Left cardiac atrium (tissue), 4 donors: ENCODE data around the gene ALS2CL. TPM values are rescaled to one million over a fixed set of nuclear protein-coding genes. Genes with fewer than 3 reads are reported as not detected.
"Not testable (repeated sequence)": the region's sequence is repeated elsewhere in the genome, so short reads cannot be mapped to it uniquely, and the experiment has no call there.

Source experiments
- ATAC-seq, 2 donors: fragments of 200-7000 bp; cut with Tn5 transposase; one replicate each; pipeline ENCODE4 v1.9.1; 2020; ENCODE audit warnings: mild to moderate bottlenecking in 2 of 2, moderate library complexity in 2 of 2
- DNase-seq: peaks from one replicate; pipeline ENCODE4 v3.0.0-alpha.2; 2020
- intact Hi-C, 2 donors: fragments of 100-400 bp; cut with DNase I; formaldehyde crosslinking; loops; one replicate each; pipeline versions ENCODE4 v1.14.1 to v1.15.1; 2022 to 2023
- long read RNA-seq: library from polyadenylated mRNA; unstranded; transcript quantifications from one replicate; pipeline ENCODE4 v2.0.0, GENCODE V29; 2021
- total RNA-seq, 2 donors: library from RNA; stranded (reverse); fragmentation: NEBNext Ultra II Directional; extraction: Animal tissue kit (Norgen Biotek cat#: 25700); gene quantifications; one replicate each; pipeline ENCODE4 v1.2.1, GENCODE V29; 2021
- donor health status: DM: no; HTN: yes; CAD: no.
- donor health status: DM: no; HTN: yes; CAD: no; lungs with severe emphysema.
- donor health status: DM: yes; HTN: yes; CAD: no.
- donor health status: Dilated cardiomyopathy.

ALS2CL gene
- 10 to 100 TPM; 17.3 to 23.8 TPM for total RNA-seq
- long read RNA-seq, partial matches to known transcripts = 7 of 22 reads
- long read RNA-seq, other reads (novel, unspliced or antisense) = 14 of 22 reads

GRCh38 chr3:46693038-46693891 lies at the start of gene ALS2CL:
TSS of gene ALS2CL (minus strand) at chr3:46693679. CDS start at chr3:46689440, 4,239 bp downstream.
- DNase-seq (peak; percentile 63), ATAC-seq (peak; percentile 69 to 77)
- intact Hi-C loops = no loop called here

- DNase-seq (no peak), ATAC-seq (no peak)
- intact Hi-C loops = no loop called here
Measured at GRCh38 chr3:46742992-46743585, 49.6 kb upstream of the ALS2CL start.

- intact Hi-C loops, ATAC-seq, DNase-seq: not testable (repeated sequence)
Measured at GRCh38 chr3:46739565-46739964, 46.1 kb upstream of the ALS2CL start.

- ATAC-seq (peak in 1 of 2 donors; percentile 36), DNase-seq (no peak)
- intact Hi-C loops = no loop called here
Measured at GRCh38 chr3:46737329-46737731, 43.9 kb upstream of the ALS2CL start.

GRCh38 chr3:46736006-46736872 lies 42.8 kb upstream of the ALS2CL start:
- DNase-seq (no peak), ATAC-seq (no peak)
- intact Hi-C loops = no loop called here

- no peak for DNase-seq
- intact Hi-C loops = no loop called here
Measured at GRCh38 chr3:46734773-46735172, 41.3 kb upstream of the ALS2CL start.

GRCh38 chr3:46733026-46733800 lies 39.7 kb upstream of the ALS2CL start:
- intact Hi-C loops = no loop called here
- ATAC-seq (no peak), DNase-seq (no peak)

More at GRCh38 chr3:46734773-46735172, 41.3 kb upstream of the ALS2CL start:
- no peak for ATAC-seq

- no peak for ATAC-seq
Measured at GRCh38 chr3:46731795-46732194, 38.3 kb upstream of the ALS2CL start.

GRCh38 chr3:46730819-46731218 lies 37.3 kb upstream of the ALS2CL start:
- ATAC-seq (no peak), DNase-seq (no peak)
- intact Hi-C loops = no loop called here

More at GRCh38 chr3:46731795-46732194, 38.3 kb upstream of the ALS2CL start:
- intact Hi-C loops = no loop called here
- no peak for DNase-seq

GRCh38 chr3:46729038-46729437 lies 35.6 kb upstream of the ALS2CL start:
- DNase-seq = no peak
- intact Hi-C loops = no loop called here
- ATAC-seq = no peak

- intact Hi-C loops = no loop called here
- ATAC-seq = peak in 1 of 2 donors; percentile 29
- DNase-seq = no peak
Measured at GRCh38 chr3:46725621-46726314, 32.3 kb upstream of the ALS2CL start.

GRCh38 chr3:46724424-46724823 lies 30.9 kb upstream of the ALS2CL start:
- ATAC-seq (no peak), DNase-seq (no peak)
- intact Hi-C loops = no loop called here

- intact Hi-C loops = no loop called here
- DNase-seq (no peak), ATAC-seq (no peak)
Measured at GRCh38 chr3:46722443-46722842, 29.0 kb upstream of the ALS2CL start.

GRCh38 chr3:46721009-46721408 lies 27.5 kb upstream of the ALS2CL start:
- DNase-seq (no peak), ATAC-seq (no peak)
- intact Hi-C loops = no loop called here

- DNase-seq (no peak), ATAC-seq (no peak)
- intact Hi-C loops = no loop called here
Measured at GRCh38 chr3:46719735-46720271, 26.3 kb upstream of the ALS2CL start.

- intact Hi-C loops = no loop called here
- ATAC-seq (no peak), DNase-seq (no peak)
Measured at GRCh38 chr3:46719044-46719565, 25.6 kb upstream of the ALS2CL start.

- intact Hi-C loops = no loop called here
- DNase-seq = no peak
- no peak for ATAC-seq
Measured at GRCh38 chr3:46717447-46718231, 24.2 kb upstream of the ALS2CL start, which contains the start of gene PRSS50. TSS of gene PRSS50 (minus strand) at chr3:46717869. CDS start at chr3:46717824, 45 bp downstream.
